ENCODE measurements around the gene BEST1.

BEST1 gene

DNA sequence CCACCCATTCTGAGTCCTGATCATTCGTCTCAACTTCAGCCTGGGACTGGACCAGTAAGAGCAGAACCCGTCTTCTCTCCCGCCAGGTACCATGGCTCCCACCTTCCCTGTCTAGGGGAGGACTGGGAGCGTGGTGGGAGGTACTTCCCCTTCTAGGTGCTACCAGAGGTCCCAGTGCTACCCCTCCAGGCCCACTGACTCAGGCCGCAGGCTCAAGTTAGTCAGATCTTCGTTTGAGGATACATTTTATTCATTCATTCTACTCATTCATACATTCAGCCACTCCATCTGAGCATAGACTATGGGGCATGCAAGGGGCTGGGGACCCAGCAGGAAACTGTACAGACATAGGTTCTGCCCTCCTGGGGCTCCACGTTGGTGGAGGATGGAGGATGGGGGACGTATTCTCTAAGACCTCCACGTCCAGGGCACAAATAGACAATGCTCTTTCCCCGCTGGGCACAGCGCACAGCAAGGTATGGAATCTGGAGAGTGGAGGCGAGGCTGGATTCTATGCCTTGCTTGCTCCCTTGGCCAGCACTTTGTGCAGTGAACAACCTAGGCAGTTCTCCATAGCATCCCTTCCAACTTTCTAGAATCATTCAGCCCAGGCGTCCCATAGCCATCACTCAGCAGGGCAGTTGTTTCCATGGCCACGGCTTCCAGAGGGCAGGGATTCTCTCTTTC lies 31.8 kb upstream of the BEST1 start:
- H3K9ac ChIP-seq = peak overlapping the region in 1 of 11 experiments; percentile 72; a peak in 2 of 22 replicates
- H3K27ac ChIP-seq = no peak overlapping the region; a peak in 1 of 22 replicates
- H3K36me3 ChIP-seq = peaks cover 0 to 13% (median 0%) of the 10 kb centered on the region in 11 experiments; a peak in 3 of 22 replicates
- H3K4me3 ChIP-seq = no peak overlapping the region
- H3K27me3 ChIP-seq = peaks cover 16 to 71% (median 67%) of the 10 kb centered on the region in 11 experiments; a peak in 21 of 22 replicates
- no peaks in the 10 kb centered on the region for H3K9me3 ChIP-seq (replicated peaks in 1 of 11)
- H4K20me1 ChIP-seq = no peaks in the 10 kb centered on the region; a peak in 1 of 22 replicates
- peaks cover 36 to 97% (median 59%) of the 10 kb centered on the region in 10 experiments for H3K4me1 ChIP-seq
- no peak for TF ChIP-seq Cebpa-rat (IDR thresholded peaks at IDR 0.05)
- H3K4me2 ChIP-seq = peak overlapping the region in 9 of 11 experiments; percentile 58 to 97 (median 84); a peak in 15 of 22 replicates

DNA sequence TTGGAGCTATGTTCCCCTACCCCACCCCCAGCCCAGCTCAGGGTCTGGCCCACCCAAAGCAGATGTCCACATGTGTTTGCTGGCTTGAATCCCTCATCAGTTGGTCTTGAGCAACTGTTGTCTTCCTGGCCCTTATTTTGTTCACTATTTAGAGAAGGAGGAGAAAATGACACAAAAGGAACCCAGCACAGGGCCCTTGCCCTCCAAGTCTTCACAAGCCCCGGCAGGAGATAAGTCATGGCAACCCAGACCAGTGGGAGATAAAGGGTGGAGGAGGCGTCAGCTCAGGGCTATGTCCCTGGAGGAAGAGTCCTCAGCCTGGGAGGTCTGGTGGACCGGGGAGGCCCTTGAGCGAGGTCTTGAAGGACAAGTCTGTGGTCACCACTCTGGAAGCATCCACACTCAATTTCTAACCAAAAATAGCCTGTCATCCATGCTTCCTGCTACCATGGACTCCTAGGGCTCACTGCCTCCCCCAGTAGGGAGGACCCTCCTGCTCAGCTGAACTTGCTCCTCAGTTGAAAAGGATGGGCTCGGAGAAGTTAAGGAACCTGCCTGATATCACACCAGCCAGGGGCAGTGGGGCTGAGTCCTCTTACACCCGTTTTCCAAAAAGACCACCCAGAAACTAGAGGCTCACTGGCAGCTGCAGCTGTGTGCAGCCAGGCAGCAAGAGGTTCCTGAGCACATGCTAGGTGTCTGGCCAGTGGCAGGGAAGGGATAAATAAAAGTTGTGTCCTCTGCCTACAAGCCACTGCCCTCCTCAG lies 31.0 kb upstream of the BEST1 start:
- H3K4me1 ChIP-seq = peaks cover 37 to 97% (median 63%) of the 10 kb centered on the region in 10 experiments

DNA sequence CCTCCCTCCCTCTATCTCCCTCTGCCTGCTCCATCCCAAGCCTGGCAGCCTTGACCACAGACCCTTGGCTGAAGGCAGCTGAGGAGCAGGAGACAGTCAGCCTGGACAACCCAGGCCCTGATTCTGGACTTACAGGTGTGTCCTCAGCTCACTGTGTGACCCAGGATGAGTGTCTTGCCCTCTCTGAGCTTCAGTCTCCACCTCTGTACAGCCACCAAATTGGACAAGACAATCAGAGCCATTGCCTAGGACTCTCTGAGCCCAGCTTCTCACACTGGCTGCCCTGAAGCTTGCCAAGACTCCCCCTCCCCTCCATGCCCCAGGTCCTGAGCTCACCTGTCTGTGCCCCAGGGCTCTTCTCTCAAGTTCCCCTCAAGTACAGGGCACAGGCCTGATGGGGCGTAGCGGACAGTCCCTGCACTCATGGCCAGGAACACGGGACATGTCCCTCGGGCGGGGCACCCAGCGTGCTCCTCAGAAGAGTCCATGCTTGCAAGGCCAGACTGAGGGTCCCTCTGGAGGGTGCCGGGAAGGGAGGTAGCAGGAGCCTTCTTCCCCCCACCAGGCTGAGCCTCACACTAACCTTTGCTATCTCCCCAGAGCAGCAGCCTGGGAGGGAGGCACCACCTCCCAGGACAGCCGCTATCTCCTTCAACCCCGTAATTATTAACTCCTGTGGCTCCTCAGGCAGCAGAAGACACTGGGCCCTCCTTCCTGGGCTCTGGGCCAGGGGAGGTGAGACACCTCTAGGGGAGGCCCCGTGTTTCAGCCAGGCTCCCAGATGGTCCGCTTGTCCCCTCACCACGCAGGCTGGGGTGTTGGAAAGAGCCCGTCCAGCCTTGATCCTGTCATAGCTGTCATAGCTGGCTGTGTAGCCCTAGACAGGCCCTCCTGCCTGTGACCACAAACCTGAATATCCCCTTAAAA lies 30.2 kb upstream of the BEST1 start:
- Histone ChIP-seq H3K9me3 (replicated peaks in 1 of 11) (no peaks in the 10 kb centered on the region), H3K27ac (peak overlapping the region in 3 of 11 experiments; percentile 9 to 13 (median 10); a peak in 3 of 22 replicates), H3K36me3 (peaks cover 0 to 6% (median 0%) of the 10 kb centered on the region in 11 experiments; a peak in 1 of 22 replicates), H4K20me1 (no peaks in the 10 kb centered on the region; a peak in 1 of 22 replicates), H3K4me2 (peak overlapping the region; percentile 42 to 97 (median 75)), H3K4me3 (no peak overlapping the region), H3K27me3 (peaks cover 16 to 55% (median 54%) of the 10 kb centered on the region in 11 experiments; a peak in 21 of 22 replicates), H3K9ac (peak overlapping the region in 4 of 11 experiments; percentile 3 to 29 (median 15); a peak in 4 of 22 replicates), H3K4me1 (peaks cover 37 to 97% (median 66%) of the 10 kb centered on the region in 10 experiments)
- no peak for TF ChIP-seq Cebpa-rat (IDR thresholded peaks at IDR 0.05)

More for the DNA sequence above, 31.0 kb upstream of the BEST1 start:
- Histone ChIP-seq H3K4me2 (peak overlapping the region; percentile 42 to 97 (median 75)), H3K36me3 (peaks cover 0 to 8% (median 0%) of the 10 kb centered on the region in 11 experiments; a peak in 2 of 22 replicates), H3K9me3 (replicated peaks in 1 of 11) (no peaks in the 10 kb centered on the region), H4K20me1 (no peaks in the 10 kb centered on the region; a peak in 1 of 22 replicates), H3K27me3 (peaks cover 16 to 64% (median 62%) of the 10 kb centered on the region in 11 experiments; a peak in 21 of 22 replicates), H3K9ac (peak overlapping the region in 4 of 11 experiments; percentile 3 to 29 (median 14); a peak in 3 of 22 replicates), H3K4me3 (no peak overlapping the region), H3K27ac (peak overlapping the region in 3 of 11 experiments; percentile 9 to 13 (median 10); a peak in 1 of 22 replicates)
- TF ChIP-seq Cebpa-rat (IDR thresholded peaks at IDR 0.05) = no peak

DNA sequence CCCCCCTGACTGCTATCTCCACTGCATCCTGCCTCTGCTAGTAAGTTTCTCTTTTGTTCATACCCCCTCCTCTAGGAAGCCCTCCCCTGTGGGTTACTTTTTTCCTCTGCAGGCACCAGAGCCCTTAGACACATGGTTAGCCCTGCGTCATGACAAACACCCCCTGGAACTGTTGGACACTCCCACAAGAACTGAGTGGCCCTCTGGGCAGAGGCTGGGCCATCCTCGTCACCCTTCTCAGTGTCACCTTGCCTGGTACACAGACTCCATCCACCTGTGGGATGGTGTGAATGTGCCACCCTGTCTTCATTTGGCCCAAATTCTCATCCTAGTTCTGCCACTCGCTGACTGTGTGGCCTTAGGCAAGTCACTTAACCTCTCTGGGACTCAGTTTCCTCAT lies 28.7 kb upstream of the BEST1 start:
- Histone ChIP-seq H3K36me3 (no peaks in the 10 kb centered on the region), H3K9me3 (replicated peaks in 1 of 11) (no peaks in the 10 kb centered on the region), H3K27ac (peak overlapping the region in 4 of 11 experiments; percentile 44 to 56 (median 50); a peak in 6 of 22 replicates), H3K4me1 (peaks cover 37 to 84% (median 64%) of the 10 kb centered on the region in 10 experiments), H3K4me2 (peak overlapping the region; percentile 58 to 94 (median 77); a peak in 20 of 22 replicates), H3K4me3 (no peak overlapping the region), H4K20me1 (no peaks in the 10 kb centered on the region; a peak in 1 of 22 replicates), H3K9ac (peak overlapping the region in 2 of 11 experiments; percentile 12 to 39; a peak in 3 of 22 replicates), H3K27me3 (peaks cover 2 to 40% (median 39%) of the 10 kb centered on the region in 11 experiments; a peak in 21 of 22 replicates)
- no peak for TF ChIP-seq Cebpa-rat (IDR thresholded peaks at IDR 0.05)

DNA sequence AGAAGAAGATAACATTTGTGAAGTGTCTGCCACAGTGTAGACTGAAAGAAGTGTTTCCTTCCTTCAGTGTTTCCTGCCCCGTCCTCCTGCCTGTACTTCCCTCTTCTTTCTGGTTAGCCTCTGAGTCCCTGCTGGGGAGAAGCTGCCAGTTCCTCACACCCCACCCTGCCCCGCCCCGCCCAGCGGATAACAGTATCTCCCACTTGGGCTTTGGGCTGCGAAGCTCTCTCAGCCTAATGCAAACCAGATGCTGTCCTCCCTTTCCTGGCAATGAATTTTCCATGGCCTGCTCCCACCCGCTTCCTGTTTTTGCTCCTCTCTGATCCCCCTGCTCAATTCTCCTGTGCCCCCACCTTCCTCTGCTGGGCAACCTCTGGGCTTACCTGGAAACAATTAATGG lies 27.6 kb upstream of the BEST1 start:
- Histone ChIP-seq H3K9ac (peak overlapping the region in 4 of 11 experiments; percentile 25 to 67 (median 40); a peak in 6 of 22 replicates), H3K4me2 (peak overlapping the region; percentile 58 to 94 (median 85)), H3K4me3 (peak overlapping the region in 2 of 10 experiments; percentile 21 to 24; a peak in 2 of 20 replicates), H3K9me3 (replicated peaks in 1 of 11) (peaks cover 0 to 4% (median 0%) of the 10 kb centered on the region in 11 experiments; a peak in 3 of 22 replicates), H3K27ac (peak overlapping the region in 7 of 11 experiments; percentile 28 to 61 (median 53); a peak in 10 of 22 replicates), H4K20me1 (no peaks in the 10 kb centered on the region; a peak in 1 of 22 replicates), H3K4me1 (peaks cover 37 to 82% (median 57%) of the 10 kb centered on the region in 10 experiments), H3K27me3 (peaks cover 0 to 30% (median 28%) of the 10 kb centered on the region in 11 experiments; a peak in 20 of 22 replicates), H3K36me3 (no peaks in the 10 kb centered on the region)
- TF ChIP-seq Cebpa-rat (IDR thresholded peaks at IDR 0.05) = no peak

DNA sequence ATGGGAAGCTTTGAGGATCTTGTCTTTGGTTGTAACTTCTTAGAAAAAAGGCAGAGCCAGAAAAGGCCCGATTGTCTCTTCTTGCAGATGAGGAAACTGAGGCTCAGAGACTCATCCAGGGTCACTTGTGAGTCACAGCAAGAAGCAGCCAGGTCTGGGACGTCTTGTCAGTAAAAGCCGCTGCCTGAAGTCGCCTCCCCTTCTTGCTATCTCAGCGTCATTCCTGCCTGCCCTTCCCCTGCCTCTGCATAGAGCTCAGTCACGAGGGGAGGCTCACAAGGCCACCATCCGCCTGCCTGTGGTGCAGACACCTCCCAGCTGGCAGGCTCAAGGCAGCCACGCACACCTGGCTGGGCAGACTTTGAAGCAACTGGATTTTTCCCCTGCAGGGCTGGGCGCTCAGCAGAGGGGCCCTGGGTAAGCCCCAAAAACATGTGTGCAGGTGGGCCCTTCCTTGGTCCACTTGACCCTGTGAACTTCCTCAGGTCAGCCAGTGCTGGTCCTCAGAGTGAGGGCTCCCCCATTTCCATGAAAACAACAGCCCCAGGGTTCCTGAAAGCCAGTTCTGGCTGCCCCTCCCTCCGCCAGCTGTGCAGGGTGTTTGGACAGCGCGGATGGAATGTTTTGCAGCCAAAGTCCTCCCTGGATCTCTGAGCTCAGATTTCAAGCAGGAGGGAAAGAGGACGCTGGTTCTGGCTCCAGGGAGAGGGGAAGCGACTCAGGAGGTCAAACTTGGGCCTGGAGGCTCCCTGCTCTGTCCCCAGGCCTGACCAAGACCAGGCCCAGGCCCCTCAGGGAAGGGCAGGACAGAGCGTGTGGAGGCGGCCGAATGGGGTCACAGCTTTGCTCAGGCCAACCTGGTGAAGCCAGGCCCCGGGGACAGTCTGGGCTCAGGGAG lies 26.7 kb upstream of the BEST1 start:
- H3K36me3 ChIP-seq = no peaks in the 10 kb centered on the region
- TF ChIP-seq Cebpa-rat (IDR thresholded peaks at IDR 0.05) = no peak
- peak overlapping the region; percentile 58 to 94 (median 85) for H3K4me2 ChIP-seq
- H3K4me3 ChIP-seq = 0 out of 20 replicates have a peak overlapping the region, but pooled peaks of 1 of the 10 experiments have one; percentile 21
- H3K27me3 ChIP-seq = peaks cover 0 to 21% (median 20%) of the 10 kb centered on the region in 11 experiments; a peak in 20 of 22 replicates
- H4K20me1 ChIP-seq = no peaks in the 10 kb centered on the region
- peak overlapping the region in 6 of 11 experiments; percentile 15 to 61 (median 52); a peak in 10 of 22 replicates for H3K27ac ChIP-seq
- H3K9me3 ChIP-seq (replicated peaks in 1 of 11) = peaks cover 0 to 12% (median 5%) of the 10 kb centered on the region in 11 experiments; a peak in 12 of 22 replicates
- H3K9ac ChIP-seq = peak overlapping the region in 6 of 11 experiments; percentile 27 to 67 (median 36); a peak in 8 of 22 replicates
- H3K4me1 ChIP-seq = peaks cover 37 to 82% (median 52%) of the 10 kb centered on the region in 10 experiments

DNA sequence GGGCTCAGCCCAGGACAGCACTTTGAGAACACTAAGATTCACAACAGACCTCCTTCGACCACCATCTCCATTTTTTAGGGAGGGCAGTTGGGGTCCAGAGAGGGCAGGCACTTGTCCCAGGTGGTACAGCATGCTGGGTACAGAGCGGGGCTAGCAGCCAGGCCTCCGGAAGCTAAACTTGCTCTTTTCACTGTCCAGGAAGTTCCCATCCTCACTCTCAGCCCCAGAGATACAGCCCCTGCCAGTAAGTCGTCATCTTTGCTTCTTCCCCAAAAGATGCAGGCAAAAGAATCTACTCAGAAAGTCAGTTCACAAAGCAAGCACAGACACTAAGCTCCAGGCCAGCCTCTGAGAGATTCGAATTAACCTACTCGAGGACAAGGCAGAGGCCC lies 26.1 kb upstream of the BEST1 start:
- Histone ChIP-seq H3K4me2 (peak overlapping the region in 5 of 11 experiments; percentile 86 to 94 (median 91); a peak in 9 of 22 replicates), H4K20me1 (no peaks in the 10 kb centered on the region), H3K9me3 (replicated peaks in 1 of 11) (peaks cover 0 to 14% (median 7%) of the 10 kb centered on the region in 11 experiments; a peak in 12 of 22 replicates), H3K36me3 (no peaks in the 10 kb centered on the region), H3K4me1 (peaks cover 34 to 79% (median 47%) of the 10 kb centered on the region in 10 experiments), H3K27ac (peak overlapping the region in 5 of 11 experiments; percentile 37 to 61 (median 52); a peak in 9 of 22 replicates), H3K27me3 (peaks cover 0 to 14% (median 13%) of the 10 kb centered on the region in 11 experiments; a peak in 19 of 22 replicates), H3K4me3 (no peak overlapping the region), H3K9ac (peak overlapping the region in 4 of 11 experiments; percentile 32 to 67 (median 43); a peak in 6 of 22 replicates)
- no peak for TF ChIP-seq Cebpa-rat (IDR thresholded peaks at IDR 0.05)
